A549 (cell line): ENCODE results near the gene ABCB6. TPM values are rescaled to one million over a fixed set of nuclear protein-coding genes. Genes with fewer than 3 reads are reported as not detected.

Source experiments
- ATAC-seq, 2 experiments: fragments of 200-7000 bp in 1 of 2; fragments of >200 bp in 1 of 2; cut with Nextera tagmentation in 1 of 2; cut with Tn5 transposase in 1 of 2; 3 replicates each; pipeline versions ENCODE4 v1.8.0 to v1.9.1; 2018 to 2020; ENCODE audit warnings: mild to moderate bottlenecking in 1 of 2, moderate library complexity in 1 of 2
- CTCF ChIA-PET: fragments of 300-600 bp; sonication (Branson Sonifier 250); formaldehyde crosslinking; extraction: SDS; loops from one replicate; lab custom pipeline; 2021; ENCODE audit warnings: antibody characterized with exemption, inconsistent platforms; lab: Yijun Ruan, JAX
- POLR2A ChIA-PET: fragments of 350-600 bp; formaldehyde crosslinking; extraction: SDS; loops from one replicate; lab custom pipeline; 2021; ENCODE audit warnings: antibody characterized with exemption, inconsistent platforms; lab: Yijun Ruan, JAX
- DNase-seq, 2 experiments: peaks; one replicate each; pipeline versions ENCODE4 v3.0.0 to v3.0.0-alpha.2; 2011 to 2016; ENCODE audit warnings: low read depth in 1 of 2, low spot score in 1 of 2
- FAIRE-seq: peaks from 2 replicates; lab custom pipeline; 2011; peaks lifted over from hg19 to GRCh38; lab: Jason Lieb, UNC
- H3K27ac ChIP-seq, 2 experiments: fragments of >200 bp; sonication (Bioruptor Twin); formaldehyde crosslinking; 3 replicates each; pipeline ENCODE4 v1.5.1; 2016 to 2017
- H3K4me1 ChIP-seq: fragments of >200 bp; sonication (Bioruptor Twin); formaldehyde crosslinking; 3 replicates; pipeline ENCODE4 v1.6.1; 2016
- H3K4me2 ChIP-seq: fragments of >200 bp; sonication (Bioruptor Twin); formaldehyde crosslinking; 3 replicates; pipeline ENCODE4 v1.6.1; 2016
- H3K4me3 ChIP-seq: fragments of >200 bp; sonication (Bioruptor Twin); formaldehyde crosslinking; 3 replicates; pipeline ENCODE4 v1.5.1; 2016
- H3K9me3 ChIP-seq: fragments of >200 bp; sonication (Bioruptor Twin); formaldehyde crosslinking; 3 replicates; pipeline ENCODE4 v1.6.1; 2016
- ATOH8 ChIP-seq: fragments of 250-450 bp; sonication (Bioruptor Pico); IDR thresholded peaks from 2 replicates; pipeline ENCODE4 v1.5.0; 2020; ENCODE audit warnings: low read depth, mild to moderate bottlenecking, moderate library complexity
- BCL3 ChIP-seq: fragments of >200 bp; sonication (Bioruptor Twin); formaldehyde crosslinking; IDR thresholded peaks from 3 replicates; pipeline ENCODE4 v1.6.1; 2016
- CBX2 ChIP-seq: fragments of 200-600 bp; sonication (generic); IDR thresholded peaks from 2 replicates; pipeline ENCODE4 v1.6.1; 2016; ENCODE audit warnings: low read depth, mild to moderate bottlenecking, borderline replicate concordance
- EHF ChIP-seq: fragments of 250-450 bp; sonication (Bioruptor Pico); IDR thresholded peaks from 2 replicates; pipeline ENCODE4 v1.5.0; 2020; ENCODE audit warnings: mild to moderate bottlenecking
- EHMT2 ChIP-seq: fragments of 200-600 bp; sonication (generic); IDR thresholded peaks from 2 replicates; pipeline ENCODE4 v1.6.1; 2016; ENCODE audit warnings: antibody characterized with exemption, low read depth, mild to moderate bottlenecking, moderate library complexity
- FOSL2 ChIP-seq, 2 experiments: fragments of 450-650 bp in 1 of 2; fragments of >200 bp in 1 of 2; sonication (Bioruptor Twin) in 1 of 2; formaldehyde crosslinking; IDR thresholded peaks; 2 replicates each; pipeline versions ENCODE4 v1.5.0 to v1.6.1; 2016 to 2020; ENCODE audit warnings: mild to moderate bottlenecking in 1 of 2, moderate library complexity in 1 of 2
- HEYL ChIP-seq: fragments of 250-450 bp; sonication (Bioruptor Pico); IDR thresholded peaks from 2 replicates; pipeline ENCODE4 v1.8.0; 2021; ENCODE audit warnings: mild to moderate bottlenecking, moderate library complexity
- MAFK ChIP-seq: fragments of 450-650 bp; IDR thresholded peaks from 2 replicates; pipeline ENCODE4 v1.6.1; 2014; ENCODE audit not compliant: partially characterized antibody
- NFE2L2 ChIP-seq: fragments of 150-350 bp; conservative IDR thresholded peaks from 2 replicates; pipeline ENCODE4 v1.6.1; 2014; ENCODE audit warnings: low read length
- RAD21 ChIP-seq, 2 experiments: fragments of >200 bp in 1 of 2; sonication (Bioruptor Twin) in 1 of 2; formaldehyde crosslinking in 1 of 2; IDR thresholded peaks in 1 of 2; conservative IDR thresholded peaks in 1 of 2; 2 replicates in 1 of 2; 3 replicates in 1 of 2; pipeline ENCODE4 v1.6.1; 2012 to 2018; ENCODE audit warnings: inconsistent platforms in 1 of 2
- RNF2 ChIP-seq: fragments of 200-600 bp; sonication (generic); IDR thresholded peaks from 2 replicates; pipeline ENCODE4 v1.6.1; 2016; ENCODE audit warnings: low read depth, mild to moderate bottlenecking, antibody characterized with exemption, moderate library complexity, borderline replicate concordance
- SMC3 ChIP-seq: fragments of >200 bp; sonication (Bioruptor Twin); formaldehyde crosslinking; IDR thresholded peaks from 3 replicates; pipeline ENCODE4 v1.6.1; 2018; ENCODE audit warnings: inconsistent platforms
- WGBS: methylation state at CpG from one replicate; pipeline ENCODE4 v1.1.6; 2017; ENCODE audit errors: missing lambda C conversion rate; 5-methylcytosine and 5-hydroxymethylcytosine counted together
- polyA plus RNA-seq, 4 experiments: library from polyadenylated mRNA; depleted of rRNA in 3 of 4; stranded (reverse); fragments of >200 nt; fragmentation: RNase III in 1 of 4; extraction: RNeasy Plus Mini Kit Qiagen cat#74134 plus additional on column Dnase treatment in 1 of 4; gene quantifications; 2 replicates in 3 of 4; 3 replicates in 1 of 4; pipeline ENCODE4 v1.2.3, GENCODE V29; 2011 to 2017
- TF ChIP-seq, protein P1 (sequence below): fragments of 250-450 bp; sonication (Bioruptor Pico); IDR thresholded peaks from 2 replicates; pipeline ENCODE4 v1.5.0; 2021; ENCODE audit warnings: mild to moderate bottlenecking, moderate library complexity, borderline replicate concordance

The ABCB6 gene
- polyA plus RNA-seq, 2 of the 4 experiments (the other 2 are of a cell fraction): 51.3 to 62.5 TPM

- peak; percentile 80; the same call in 1 of the 2 replicates for TF ChIP-seq ATOH8 (CRISPR knock-in tag)
- TF ChIP-seq RNF2: no peak
- 0 out of 3 replicates have a peak, but pooled peaks have one; percentile 49 for TF ChIP-seq BCL3
Measured at GRCh38 chr2:219229305-219230058, 10.7 kb upstream of the ABCB6 start, which contains the start of the genes ANKZF1 and ATG9A (continued).

GRCh38 chr2:219228911-219229304 is 10.2 kb upstream of the ABCB6 start:
- ATAC-seq (peak; percentile 36 to 48), DNase-seq (no peak), FAIRE-seq (no peak)
- 2% methylated on average over 10 of the region's 19 CpGs for WGBS
- peak overlapping the region; percentile 98 for H3K4me2 ChIP-seq
- TF ChIP-seq FOSL2 (IDR thresholded peaks at IDR 0.05): no peak
- TF ChIP-seq FOSL2 (CRISPR knock-in tag; IDR thresholded peaks at IDR 0.05): peak; percentile 2; the same call in 1 of the 2 replicates
- no peak for TF ChIP-seq CBX2
- peak overlapping the region; percentile 82 to 95 for H3K27ac ChIP-seq
- ChIA-PET CTCF (interaction anchor here (1.1 to 9.4 kb wide), 10 partner anchors 8 to 75 kb away, joined by 3 to 86 read pairs (median 6); partner anchors contain the start of gene TUBA4A), POLR2A (interaction anchor here (0.7 to 2.6 kb wide), 12 partner anchors 9 to 170 kb away, joined by 3 to 19 read pairs (median 6); partner anchors contain the start of genes DNAJB2, GLB1L, STK16 and TUBA4A)
- no peaks in the 10 kb centered on the region for H3K9me3 ChIP-seq
- peak overlapping the region; percentile 85 for H3K4me3 ChIP-seq
- peaks cover 19% of the 10 kb centered on the region for H3K4me1 ChIP-seq

DNA sequence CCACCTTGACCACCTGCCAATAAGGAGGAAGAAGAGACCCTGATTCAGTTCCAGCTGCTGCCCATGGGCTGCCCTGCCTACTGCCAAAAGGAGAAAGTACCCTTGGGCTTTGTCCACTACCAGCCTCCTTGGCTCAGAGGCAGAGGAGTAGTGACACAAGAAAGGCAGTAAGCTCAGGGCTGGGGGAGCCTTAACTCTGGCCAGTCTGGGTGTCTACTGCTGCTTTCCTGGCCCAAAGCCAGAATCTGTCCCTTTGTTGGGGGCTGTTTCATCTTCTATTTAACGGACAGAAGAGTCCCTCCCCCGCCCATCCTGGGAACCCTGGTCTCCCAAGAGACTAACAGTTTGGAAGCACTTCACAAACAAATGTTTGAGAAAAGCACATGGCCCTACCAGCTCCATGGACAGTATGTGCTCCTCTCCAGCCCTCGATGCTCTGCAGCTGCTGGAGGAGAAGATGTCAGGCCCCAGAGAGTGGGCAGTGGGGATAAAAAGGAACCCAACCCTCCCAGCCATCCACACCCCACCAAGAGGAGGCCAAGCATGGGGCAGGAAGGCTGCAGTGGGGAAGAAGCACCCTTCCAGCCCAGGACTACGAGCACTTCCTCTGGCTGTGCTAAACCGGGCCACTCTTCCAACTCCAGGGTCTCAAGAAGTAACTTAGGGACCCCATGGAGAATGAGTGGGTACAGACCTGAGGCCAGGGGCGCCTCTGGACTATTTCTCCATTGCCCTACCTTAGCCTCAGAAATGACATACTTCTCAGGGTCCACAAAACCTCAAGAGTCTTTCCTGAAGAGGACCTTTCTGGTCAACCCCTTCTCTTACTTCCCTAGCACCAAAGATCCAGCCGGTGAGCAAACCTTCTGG is 9.5 kb upstream of the ABCB6 start:
- WGBS: 61% methylated on average over 7 of the region's 7 CpGs
- Histone ChIP-seq H3K9me3 (no peaks in the 10 kb centered on the region), H3K4me2 (peak overlapping the region; percentile 98), H3K4me3 (peak overlapping the region; percentile 85), H3K4me1 (peaks cover 19% of the 10 kb centered on the region), H3K27ac (peak overlapping the region; percentile 82 to 95)
- ChIA-PET POLR2A (interaction anchor here (0.7 to 2.6 kb wide), 10 partner anchors 9 to 169 kb away, joined by 3 to 19 read pairs (median 6); partner anchors contain the start of genes DNAJB2, GLB1L, STK16 and TUBA4B), CTCF (interaction anchor here (0.8 to 9.4 kb wide), 9 partner anchors 7 to 64 kb away, joined by 3 to 86 read pairs (median 4); partner anchors contain the start of gene CNPPD1)
- no peak for TF ChIP-seq EHF (CRISPR knock-in tag)
- TF ChIP-seq EHMT2: no peak
- TF ChIP-seq HEYL (CRISPR knock-in tag): no peak
- no peak for TF ChIP-seq ATOH8 (CRISPR knock-in tag)
- TF ChIP-seq MAFK: no peak
- no peak for TF ChIP-seq NFE2L2
- TF ChIP-seq, protein P1, sequence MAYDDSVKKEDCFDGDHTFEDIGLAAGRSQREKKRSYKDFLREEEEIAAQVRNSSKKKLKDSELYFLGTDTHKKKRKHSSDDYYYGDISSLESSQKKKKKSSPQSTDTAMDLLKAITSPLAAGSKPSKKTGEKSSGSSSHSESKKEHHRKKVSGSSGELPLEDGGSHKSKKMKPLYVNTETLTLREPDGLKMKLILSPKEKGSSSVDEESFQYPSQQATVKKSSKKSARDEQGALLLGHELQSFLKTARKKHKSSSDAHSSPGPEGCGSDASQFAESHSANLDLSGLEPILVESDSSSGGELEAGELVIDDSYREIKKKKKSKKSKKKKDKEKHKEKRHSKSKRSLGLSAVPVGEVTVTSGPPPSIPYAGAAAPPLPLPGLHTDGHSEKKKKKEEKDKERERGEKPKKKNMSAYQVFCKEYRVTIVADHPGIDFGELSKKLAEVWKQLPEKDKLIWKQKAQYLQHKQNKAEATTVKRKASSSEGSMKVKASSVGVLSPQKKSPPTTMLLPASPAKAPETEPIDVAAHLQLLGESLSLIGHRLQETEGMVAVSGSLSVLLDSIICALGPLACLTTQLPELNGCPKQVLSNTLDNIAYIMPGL (CRISPR knock-in tag): no peak
- no peak for TF ChIP-seq SMC3
- TF ChIP-seq RAD21 (conservative IDR thresholded peaks at IDR 0.05 in 1 of 2, IDR thresholded peaks at IDR 0.05 in 1 of 2): no peak
- no peak for DNase-seq
- FAIRE-seq: no peak
- no peak for ATAC-seq
